Ovary (tissue), 9 donors: Measurements from ENCODE around the gene MRPL21. TPM values are rescaled to one million over a fixed set of nuclear protein-coding genes. Genes with fewer than 3 reads are reported as not detected.

Experiments used
- DNase-seq, 5 donors: peaks; one replicate each; pipeline ENCODE4 v3.0.0-alpha.2; 2019 to 2020
- H3K27ac ChIP-seq, 2 donors: fragments of 200-600 bp; one replicate each; pipeline versions ENCODE4 v1.5.1 to v1.8.0; 2019 to 2022
- H3K27me3 ChIP-seq: fragments of 200-600 bp; one replicate; pipeline ENCODE4 v1.8.0; 2022
- H3K36me3 ChIP-seq: fragments of 200-600 bp; sonication (generic); one replicate; pipeline ENCODE4 v1.5.1; 2019
- H3K4me1 ChIP-seq: one replicate; pipeline ENCODE4 v1.8.1; 2013; ENCODE audit warnings: mild to moderate bottlenecking, moderate library complexity; ENCODE audit not compliant: insufficient read depth
- H3K4me3 ChIP-seq: fragments of 200-600 bp; sonication (generic); one replicate; pipeline ENCODE4 v1.5.1; 2017
- H3K9me3 ChIP-seq, 2 donors: fragments of 200-600 bp in 1 of 2; sonication (generic) in 1 of 2; one replicate each; pipeline versions ENCODE4 v1.5.1 to v1.8.1; 2013 to 2019; ENCODE audit warnings: mild to moderate bottlenecking in 1 of 2, moderate library complexity in 1 of 2
- EP300 ChIP-seq: sonication (generic); formaldehyde crosslinking; IDR thresholded peaks from one replicate; pipeline ENCODE4 v1.6.1; 2017; ENCODE audit warnings: antibody characterized with exemption
- POLR2A ChIP-seq: fragments of 450-650 bp; IDR thresholded peaks from one replicate; pipeline ENCODE4 v1.6.1; 2017; ENCODE audit warnings: antibody characterized with exemption, mild to moderate bottlenecking, moderate library complexity
- WGBS, 3 donors: extraction: QIAGEN DNeasy Blood & Tissue Kit in 1 of 3; methylation state at CpG; one replicate each; pipeline versions ENCODE4 v1.1.5 to v1.1.7; 2013 to 2017; 5-methylcytosine and 5-hydroxymethylcytosine counted together
- intact Hi-C, 4 donors: fragments of 100-400 bp; cut with DNase I; formaldehyde crosslinking; loops; one replicate each; pipeline versions ENCODE4 v1.11.0 to v1.15.1; 2022 to 2023
- polyA plus RNA-seq, 2 donors: library from polyadenylated mRNA; stranded (reverse); fragments of 200-250 nt in 1 of 2; fragments of 350-450 nt in 1 of 2; fragmentation: Illumina TruSeq in 1 of 2; extraction: RNeasy Lipid Tissue Mini Kit (QIAGEN cat#74804) in 1 of 2; gene quantifications; one replicate each; pipeline ENCODE4 v1.2.3, GENCODE V29; 2013 to 2014
- total RNA-seq, 7 donors: library from RNA; depleted of rRNA in 2 of 7; stranded (reverse); fragments of >200 nt in 2 of 7; fragmentation: NEBNext Ultra II Directional in 3 of 7; extraction: Animal tissue kit (Norgen Biotek cat#: 25700) in 3 of 7; gene quantifications; one replicate each; pipeline versions ENCODE4 v1.1.0 to v1.2.4, GENCODE V29; 2016 to 2023
- TF ChIP-seq, protein P1 (sequence below), 3 donors: fragments of 450-650 bp in 2 of 3; fragments of 200-600 bp in 1 of 3; IDR thresholded peaks; one replicate each; pipeline versions ENCODE4 v1.5.1 to v1.8.0; 2016 to 2022; ENCODE audit warnings: antibody characterized with exemption in 3 of 3, mild to moderate bottlenecking in 1 of 3
- donor health status: DM: no; HTN: no; CAD: no; lungs with moderate emphysema.
- donor health status: DM: no; HTN: no; CAD: no.
- donor health status: Bipolar disorder and iron deficiency.
- donor health status: DM: yes; HTN: yes; CAD: no.
- donor health status: DM: no; HTN: no; CAD: no.
- donor health status: DM: yes; HTN: yes; CAD: no.

Gene MRPL21
- total and polyA plus RNA-seq, 9 donors = 40.3 to 74.7 (median 59.3) TPM

- H3K36me3 ChIP-seq = no peaks in the 10 kb centered on the region
- no peak overlapping the region for H3K4me3 ChIP-seq
- no peaks in the 10 kb centered on the region for H3K27me3 ChIP-seq
- no peaks in the 10 kb centered on the region for H3K9me3 ChIP-seq
- WGBS, 3 donors = 64 to 76% (median 71%) methylated on average over 8 of the region's 8 CpGs
- H3K4me1 ChIP-seq = no peaks in the 10 kb centered on the region
- TF ChIP-seq EP300 (no peak), POLR2A (no peak)
- TF ChIP-seq, protein P1, sequence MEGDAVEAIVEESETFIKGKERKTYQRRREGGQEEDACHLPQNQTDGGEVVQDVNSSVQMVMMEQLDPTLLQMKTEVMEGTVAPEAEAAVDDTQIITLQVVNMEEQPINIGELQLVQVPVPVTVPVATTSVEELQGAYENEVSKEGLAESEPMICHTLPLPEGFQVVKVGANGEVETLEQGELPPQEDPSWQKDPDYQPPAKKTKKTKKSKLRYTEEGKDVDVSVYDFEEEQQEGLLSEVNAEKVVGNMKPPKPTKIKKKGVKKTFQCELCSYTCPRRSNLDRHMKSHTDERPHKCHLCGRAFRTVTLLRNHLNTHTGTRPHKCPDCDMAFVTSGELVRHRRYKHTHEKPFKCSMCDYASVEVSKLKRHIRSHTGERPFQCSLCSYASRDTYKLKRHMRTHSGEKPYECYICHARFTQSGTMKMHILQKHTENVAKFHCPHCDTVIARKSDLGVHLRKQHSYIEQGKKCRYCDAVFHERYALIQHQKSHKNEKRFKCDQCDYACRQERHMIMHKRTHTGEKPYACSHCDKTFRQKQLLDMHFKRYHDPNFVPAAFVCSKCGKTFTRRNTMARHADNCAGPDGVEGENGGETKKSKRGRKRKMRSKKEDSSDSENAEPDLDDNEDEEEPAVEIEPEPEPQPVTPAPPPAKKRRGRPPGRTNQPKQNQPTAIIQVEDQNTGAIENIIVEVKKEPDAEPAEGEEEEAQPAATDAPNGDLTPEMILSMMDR (IDR thresholded peaks at IDR 0.05) = no peak
- no peak for DNase-seq
- intact Hi-C loops = no loop called here
- H3K27ac ChIP-seq = no peak overlapping the region
Measured at GRCh38 chr11:68910965-68911364, 7.3 kb upstream of the MRPL21 start.

GRCh38 chr11:68908273-68908672 is 4.6 kb upstream of the MRPL21 start:
- Histone ChIP-seq H3K4me3 (no peak overlapping the region), H3K27me3 (no peaks in the 10 kb centered on the region), H3K36me3 (no peaks in the 10 kb centered on the region), H3K9me3 (no peaks in the 10 kb centered on the region), H3K27ac (no peak overlapping the region), H3K4me1 (peaks cover 6% of the 10 kb centered on the region)
- intact Hi-C loops = loop anchor here in 2 of 4 donors (10.0 kb wide), 2 partner anchors 97 to 167 kb away; no protein-coding TSS in a partner anchor
- no peak for DNase-seq
- TF ChIP-seq, protein P1 (IDR thresholded peaks at IDR 0.05) = no peak
- no peak for TF ChIP-seq EP300
- TF ChIP-seq POLR2A = no peak
- 85 to 91% (median 90%) methylated on average over 5 of the region's 5 CpGs for WGBS, 3 donors

GRCh38 chr11:68905421-68906360 is 2.1 kb upstream of the MRPL21 start:
- no peak overlapping the region for H3K4me3 ChIP-seq
- intact Hi-C loops = loop anchor here in 2 of 4 donors (10.0 kb wide), 2 partner anchors 99 to 169 kb away; no protein-coding TSS in a partner anchor
- WGBS, 3 donors = 86 to 89% (median 88%) methylated on average over 23 of the region's 23 CpGs
- TF ChIP-seq, protein P1 (IDR thresholded peaks at IDR 0.05) = no peak
- no peak for TF ChIP-seq EP300
- TF ChIP-seq POLR2A = no peak
- H3K27me3 ChIP-seq = no peaks in the 10 kb centered on the region
- H3K9me3 ChIP-seq = no peaks in the 10 kb centered on the region
- DNase-seq = no peak
- peaks cover 9% of the 10 kb centered on the region for H3K4me1 ChIP-seq
- H3K36me3 ChIP-seq = no peaks in the 10 kb centered on the region
- H3K27ac ChIP-seq = no peak overlapping the region

DNA sequence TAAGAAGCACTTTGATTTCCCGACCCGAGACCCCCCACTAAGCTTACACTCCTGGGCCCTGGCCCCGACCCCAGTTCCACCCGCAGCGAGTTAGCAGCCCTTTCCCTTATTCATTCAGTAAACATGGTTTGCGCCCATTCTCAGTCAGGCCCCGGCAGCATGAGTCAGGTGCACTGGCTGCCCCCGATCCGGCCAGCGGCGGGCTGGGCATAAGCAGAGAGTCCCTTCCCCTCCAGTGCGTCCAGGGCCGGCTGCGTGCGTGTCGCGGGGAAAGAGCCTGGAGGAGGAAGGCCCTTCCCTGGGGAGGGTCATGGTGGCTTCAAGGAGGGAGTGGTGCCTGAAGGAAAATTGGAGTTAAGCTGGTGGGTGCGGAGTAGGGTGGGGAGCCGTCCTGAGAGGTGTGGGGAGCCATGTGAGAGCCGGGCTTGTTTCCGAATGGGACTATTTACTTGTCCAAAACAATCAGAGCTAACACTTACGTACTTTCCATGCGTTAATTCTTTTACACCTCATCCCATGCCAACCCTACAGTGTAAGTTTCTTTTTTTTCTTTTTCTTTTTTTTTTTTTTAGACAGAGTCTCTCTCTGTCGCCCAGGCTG is 716 bp upstream of the MRPL21 start:
- H3K4me1 ChIP-seq = peaks cover 9% of the 10 kb centered on the region
- DNase-seq = peak in 2 of 5 donors; percentile 18 to 37
- TF ChIP-seq EP300 (no peak), POLR2A (no peak)
- TF ChIP-seq, protein P1 (IDR thresholded peaks at IDR 0.05) = no peak
- peak overlapping the region; percentile 88 for H3K4me3 ChIP-seq
- intact Hi-C loops = loop anchor here in 2 of 4 donors (5.0 to 10.0 kb wide), 3 partner anchors 100 to 183 kb away; no protein-coding TSS in a partner anchor
- peak overlapping the region; percentile 58 to 85 for H3K27ac ChIP-seq
- no peaks in the 10 kb centered on the region for H3K27me3 ChIP-seq
- no peaks in the 10 kb centered on the region for H3K36me3 ChIP-seq
- no peaks in the 10 kb centered on the region for H3K9me3 ChIP-seq
- WGBS, 3 donors = 0 to 1% (median 1%) methylated on average over 24 of the region's 24 CpGs
